GM10248 (cell line): Measurements from ENCODE around the gene DEPDC1B.
"Not testable (repeated sequence)": the region's sequence is repeated elsewhere in the genome, so short reads cannot be mapped to it uniquely, and the experiment has no call there.

Experiments used
- CTCF ChIA-PET: fragments of 300-600 bp; sonication (Branson Sonifier 250); formaldehyde crosslinking; extraction: SDS; loops from one replicate; lab custom pipeline; 2021; ENCODE audit warnings: antibody characterized with exemption; lab: Yijun Ruan, JAX
- POLR2A ChIA-PET: fragments of 350-650 bp; sonication (Branson Sonifier 250); formaldehyde crosslinking; extraction: SDS; loops from one replicate; lab custom pipeline; 2020; ENCODE audit warnings: antibody characterized with exemption; lab: Yijun Ruan, JAX
- DNase-seq: peaks from one replicate; pipeline ENCODE4 v3.0.0; 2012; ENCODE audit errors: extremely low spot score
- CTCF ChIP-seq: IDR thresholded peaks from 2 replicates; pipeline ENCODE4 v1.5.1; 2012; ENCODE audit warnings: mild to moderate bottlenecking, low read depth; ENCODE audit errors: extremely low read depth, missing control alignments, control extremely low read depth

Gene DEPDC1B

GRCh38 chr5:60738461-60738860 is 38.5 kb upstream of the DEPDC1B start:
- ChIA-PET CTCF (interaction anchor here (1.1 kb wide), 1 partner anchor 44 kb away, joined by 3 read pairs; no protein-coding TSS in a partner anchor), POLR2A (no interaction called here)
- no peak for TF ChIP-seq CTCF
- no peak for DNase-seq

- CTCF ChIA-PET, result interaction anchor here (0.9 kb wide), 1 partner anchor 66 kb away, joined by 3 read pairs; no protein-coding TSS in a partner anchor
- DNase-seq, POLR2A ChIA-PET: not testable (repeated sequence)
These were observed 30.9 kb upstream of the DEPDC1B start for GRCh38 chr5:60730858-60731257.

- ChIA-PET POLR2A (no interaction called here), CTCF (interaction anchor here (1.4 kb wide), 1 partner anchor 8 kb away, joined by 4 read pairs; no protein-coding TSS in a partner anchor)
- DNase-seq, result no peak
- no peak for TF ChIP-seq CTCF
These were observed 27.2 kb upstream of the DEPDC1B start for GRCh38 chr5:60727033-60727679.

- POLR2A ChIA-PET, result no interaction called here
- no peak for DNase-seq
- no peak for TF ChIP-seq CTCF
- CTCF ChIA-PET, result interaction anchor here (0.7 to 1.2 kb wide), 4 partner anchors 9 to 68 kb away, joined by 3 to 4 read pairs (median 4); no protein-coding TSS in a partner anchor
These were observed 24.2 kb upstream of the DEPDC1B start for GRCh38 chr5:60724126-60724525.

GRCh38 chr5:60722416-60722815 is 22.4 kb upstream of the DEPDC1B start:
- no peak for DNase-seq
- CTCF ChIA-PET, result no interaction called here
- no peak for TF ChIP-seq CTCF
- POLR2A ChIA-PET, result no interaction called here

GRCh38 chr5:60719329-60719728 is 19.4 kb upstream of the DEPDC1B start:
- no peak for DNase-seq
- TF ChIP-seq CTCF, result no peak
- ChIA-PET POLR2A (no interaction called here), CTCF (interaction anchor here (1.3 to 1.9 kb wide), 2 partner anchors 8 to 14 kb away, joined by 4 to 6 read pairs; no protein-coding TSS in a partner anchor)
